K562 (cell line): Measurements from ENCODE around the gene SLC34A1. TPM values are rescaled to one million over a fixed set of nuclear protein-coding genes. Genes with fewer than 3 reads are reported as not detected.

Source experiments
- BRF2 ChIP-seq: IDR thresholded peaks from 3 replicates; pipeline ENCODE4 v1.6.1; 2011; ENCODE audit warnings: borderline replicate concordance, mild to moderate bottlenecking; ENCODE audit not compliant: insufficient read length, insufficient read depth
- CBX1 ChIP-seq: sonication (generic); IDR thresholded peaks from 2 replicates; pipeline ENCODE4 v1.6.1; 2016; ENCODE audit warnings: antibody characterized with exemption, low read depth, mild to moderate bottlenecking
- CCAR2 ChIP-seq: fragments of 200-400 bp; formaldehyde crosslinking; IDR thresholded peaks from 2 replicates; pipeline ENCODE4 v1.6.1; 2017; ENCODE audit warnings: mild to moderate bottlenecking, low read depth, low read length
- CSDE1 ChIP-seq, 2 experiments: fragments of 450-650 bp; IDR thresholded peaks; 2 replicates each; pipeline ENCODE4 v1.6.1; 2016; ENCODE audit warnings: mild to moderate bottlenecking in 1 of 2
- FOXA1 ChIP-seq: fragments of 450-650 bp; IDR thresholded peaks from 2 replicates; pipeline ENCODE4 v1.6.1; 2016; ENCODE audit warnings: mild to moderate bottlenecking, borderline replicate concordance
- GATA2 ChIP-seq: sonication (generic); formaldehyde crosslinking; IDR thresholded peaks from 2 replicates; pipeline ENCODE4 v1.4.0; 2020; ENCODE audit warnings: mild to moderate bottlenecking, missing genetic modification reagents
- HDAC8 ChIP-seq: fragments of 450-650 bp; IDR thresholded peaks from 2 replicates; pipeline ENCODE4 v1.6.1; 2016; ENCODE audit warnings: mild to moderate bottlenecking, missing genetic modification characterization, moderate library complexity, missing compliant biosample characterization
- HMG20A ChIP-seq: fragments of 450-650 bp; formaldehyde crosslinking; conservative IDR thresholded peaks from 2 replicates; pipeline ENCODE4 v1.4.0; 2020; ENCODE audit warnings: mild to moderate bottlenecking, mixed read lengths
- HMG20B ChIP-seq: fragments of 250-450 bp; sonication (Bioruptor Pico); IDR thresholded peaks from 2 replicates; pipeline ENCODE4 v1.5.0; 2021; ENCODE audit warnings: mild to moderate bottlenecking
- MBD2 ChIP-seq: sonication (generic); IDR thresholded peaks from 2 replicates; pipeline ENCODE4 v1.6.1; 2016; ENCODE audit warnings: low read depth, borderline replicate concordance
- MEF2D ChIP-seq: conservative IDR thresholded peaks from 2 replicates; pipeline ENCODE4 v1.6.1; 2016; ENCODE audit warnings: low read depth, missing genetic modification characterization, missing compliant biosample characterization
- NFATC3 ChIP-seq: fragments of 450-650 bp; IDR thresholded peaks from 2 replicates; pipeline ENCODE4 v1.6.1; 2017; ENCODE audit warnings: mild to moderate bottlenecking
- PHB ChIP-seq: fragments of 250-450 bp; sonication (Bioruptor Pico); IDR thresholded peaks from 2 replicates; pipeline ENCODE4 v1.5.0; 2021
- RAD21 ChIP-seq, 2 experiments: fragments of 250-450 bp in 1 of 2; fragments of 450-650 bp in 1 of 2; sonication (Bioruptor Pico) in 1 of 2; formaldehyde crosslinking in 1 of 2; IDR thresholded peaks in 1 of 2; conservative IDR thresholded peaks in 1 of 2; 2 replicates each; pipeline versions ENCODE4 v1.4.0 to v1.8.0; 2020 to 2022; ENCODE audit warnings: mild to moderate bottlenecking in 2 of 2, moderate library complexity in 1 of 2
- RAD51 ChIP-seq: fragments of 450-650 bp; IDR thresholded peaks from 2 replicates; pipeline ENCODE4 v1.7.1; 2016; ENCODE audit warnings: low read depth, mild to moderate bottlenecking, borderline replicate concordance
- TEAD2 ChIP-seq: fragments of 450-650 bp; IDR thresholded peaks from 2 replicates; pipeline ENCODE4 v1.6.1; 2016; ENCODE audit warnings: missing genetic modification characterization, control low read depth, missing compliant biosample characterization
- WHSC1 ChIP-seq: IDR thresholded peaks from one replicate; pipeline ENCODE4 v1.6.1; 2012; ENCODE audit warnings: low read length, control low read depth, inconsistent platforms
- ZBTB12 ChIP-seq: fragments of 250-450 bp; sonication (Bioruptor Pico); IDR thresholded peaks from 2 replicates; pipeline ENCODE4 v1.4.0; 2020
- ZKSCAN8 ChIP-seq: fragments of 200-800 bp; sonication (Bioruptor generic); IDR thresholded peaks from 2 replicates; pipeline ENCODE4 v1.6.1; 2016; ENCODE audit warnings: missing genetic modification characterization, missing compliant biosample characterization
- ZNF184 ChIP-seq: sonication (generic); formaldehyde crosslinking; IDR thresholded peaks from 2 replicates; pipeline ENCODE4 v1.5.0; 2020; ENCODE audit warnings: missing genetic modification reagents
- polyA plus RNA-seq, 8 experiments: library from polyadenylated mRNA; depleted of rRNA in 4 of 8; stranded (reverse) in 5 of 8; unstranded in 3 of 8; fragments of >200 nt; fragmentation: Nextera tagmentation in 2 of 8; fragmentation: Illumina TruSeq in 1 of 8; extraction: Ambion mirVana in 2 of 8; extraction: Trizol in 1 of 8; gene quantifications; 2 replicates each; pipeline versions ENCODE4 v1.2.1 to v1.2.3, GENCODE V29; 2011 to 2014; ENCODE audit warnings: inconsistent platforms in 1 of 8, missing spikeins in 1 of 8
- total RNA-seq, 7 experiments: library from RNA; depleted of rRNA in 6 of 7; stranded (reverse); fragments of >200 nt in 6 of 7; fragmentation: Illumina TruSeq in 2 of 7; extraction: Trizol in 2 of 7; gene quantifications; 2 replicates each; pipeline versions ENCODE4 v1.2.1 to v1.2.3, GENCODE V29; 2011 to 2021; ENCODE audit warnings: low replicate concordance in 1 of 7
- TF ChIP-seq, protein P1 (sequence below): sonication (generic); formaldehyde crosslinking; IDR thresholded peaks from 2 replicates; pipeline ENCODE4 v1.8.0; 2023; ENCODE audit warnings: mild to moderate bottlenecking, missing genetic modification reagents
- TF ChIP-seq, protein P2 (sequence below): sonication (generic); formaldehyde crosslinking; IDR thresholded peaks from 2 replicates; pipeline ENCODE4 v1.8.0; 2022; ENCODE audit warnings: missing genetic modification reagents, mild to moderate bottlenecking, moderate library complexity, borderline replicate concordance

The SLC34A1 gene
- total and polyA plus RNA-seq, 9 of the 15 experiments (the other 6 are each of a cell fraction or from before 2014, with no cell fraction given) = not detected

DNA sequence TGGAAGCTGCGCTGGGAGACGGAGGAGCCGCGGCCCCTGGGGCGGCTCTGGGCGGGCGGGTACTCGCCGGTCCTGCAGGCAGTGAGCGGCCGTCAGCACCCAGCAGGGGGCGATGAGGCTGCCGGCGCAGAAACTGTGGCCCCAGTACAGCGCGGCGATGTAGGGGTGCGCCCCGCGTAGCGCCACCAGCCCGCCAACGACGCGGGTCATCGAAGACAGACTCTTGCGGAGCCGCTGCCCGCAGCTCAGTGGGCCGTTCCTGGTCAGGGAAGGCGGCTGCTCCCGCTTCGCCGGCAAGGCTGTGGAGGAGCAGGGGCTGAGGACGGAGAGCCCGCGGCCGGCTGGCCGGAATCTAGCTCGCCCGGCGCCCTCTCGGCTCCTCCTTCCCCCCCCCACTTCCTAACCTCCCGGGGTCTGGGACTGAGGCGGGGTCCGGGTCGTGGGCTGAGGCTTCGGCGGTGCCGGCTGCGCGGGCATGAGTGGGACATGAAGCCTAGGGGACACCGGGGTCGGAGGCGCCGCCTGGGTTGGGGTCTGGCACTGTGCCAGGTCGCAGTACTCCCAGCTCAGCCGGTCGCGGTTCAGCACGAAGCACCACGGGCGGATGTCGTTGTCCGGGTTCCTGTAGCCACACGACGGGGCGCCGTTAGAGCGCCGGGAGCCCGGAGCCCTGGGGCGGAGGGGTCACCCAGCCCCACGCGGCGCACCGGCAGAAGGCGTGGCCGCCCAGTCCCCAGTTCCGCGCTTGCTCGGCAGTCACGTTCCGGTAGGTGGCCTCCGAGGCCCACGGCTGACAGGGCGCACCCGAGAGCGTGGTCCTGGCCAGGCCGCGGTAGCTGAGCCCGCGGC is 19.8 kb downstream of the SLC34A1 start (continued):
- TF ChIP-seq, protein P1, sequence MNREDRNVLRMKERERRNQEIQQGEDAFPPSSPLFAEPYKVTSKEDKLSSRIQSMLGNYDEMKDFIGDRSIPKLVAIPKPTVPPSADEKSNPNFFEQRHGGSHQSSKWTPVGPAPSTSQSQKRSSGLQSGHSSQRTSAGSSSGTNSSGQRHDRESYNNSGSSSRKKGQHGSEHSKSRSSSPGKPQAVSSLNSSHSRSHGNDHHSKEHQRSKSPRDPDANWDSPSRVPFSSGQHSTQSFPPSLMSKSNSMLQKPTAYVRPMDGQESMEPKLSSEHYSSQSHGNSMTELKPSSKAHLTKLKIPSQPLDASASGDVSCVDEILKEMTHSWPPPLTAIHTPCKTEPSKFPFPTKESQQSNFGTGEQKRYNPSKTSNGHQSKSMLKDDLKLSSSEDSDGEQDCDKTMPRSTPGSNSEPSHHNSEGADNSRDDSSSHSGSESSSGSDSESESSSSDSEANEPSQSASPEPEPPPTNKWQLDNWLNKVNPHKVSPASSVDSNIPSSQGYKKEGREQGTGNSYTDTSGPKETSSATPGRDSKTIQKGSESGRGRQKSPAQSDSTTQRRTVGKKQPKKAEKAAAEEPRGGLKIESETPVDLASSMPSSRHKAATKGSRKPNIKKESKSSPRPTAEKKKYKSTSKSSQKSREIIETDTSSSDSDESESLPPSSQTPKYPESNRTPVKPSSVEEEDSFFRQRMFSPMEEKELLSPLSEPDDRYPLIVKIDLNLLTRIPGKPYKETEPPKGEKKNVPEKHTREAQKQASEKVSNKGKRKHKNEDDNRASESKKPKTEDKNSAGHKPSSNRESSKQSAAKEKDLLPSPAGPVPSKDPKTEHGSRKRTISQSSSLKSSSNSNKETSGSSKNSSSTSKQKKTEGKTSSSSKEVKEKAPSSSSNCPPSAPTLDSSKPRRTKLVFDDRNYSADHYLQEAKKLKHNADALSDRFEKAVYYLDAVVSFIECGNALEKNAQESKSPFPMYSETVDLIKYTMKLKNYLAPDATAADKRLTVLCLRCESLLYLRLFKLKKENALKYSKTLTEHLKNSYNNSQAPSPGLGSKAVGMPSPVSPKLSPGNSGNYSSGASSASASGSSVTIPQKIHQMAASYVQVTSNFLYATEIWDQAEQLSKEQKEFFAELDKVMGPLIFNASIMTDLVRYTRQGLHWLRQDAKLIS (CRISPR knock-in tag) = peak; percentile 80; the same call in 1 of the 2 replicates
- no peak for TF ChIP-seq HMG20A (CRISPR knock-in tag)
- TF ChIP-seq HMG20B = no peak
- no peak for TF ChIP-seq MEF2D
- TF ChIP-seq CBX1 = peak; percentile 54; the same call in 1 of the 2 replicates
- TF ChIP-seq, protein P2, sequence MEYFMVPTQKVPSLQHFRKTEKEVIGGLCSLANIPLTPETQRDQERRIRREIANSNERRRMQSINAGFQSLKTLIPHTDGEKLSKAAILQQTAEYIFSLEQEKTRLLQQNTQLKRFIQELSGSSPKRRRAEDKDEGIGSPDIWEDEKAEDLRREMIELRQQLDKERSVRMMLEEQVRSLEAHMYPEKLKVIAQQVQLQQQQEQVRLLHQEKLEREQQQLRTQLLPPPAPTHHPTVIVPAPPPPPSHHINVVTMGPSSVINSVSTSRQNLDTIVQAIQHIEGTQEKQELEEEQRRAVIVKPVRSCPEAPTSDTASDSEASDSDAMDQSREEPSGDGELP (CRISPR knock-in tag) = peak; percentile 85
- TF ChIP-seq ZNF184 (CRISPR knock-in tag) = no peak
- TF ChIP-seq WHSC1 = no peak
- TF ChIP-seq GATA2 (CRISPR knock-in tag) = no peak
- no peak for TF ChIP-seq NFATC3
- TF ChIP-seq CSDE1 (IDR thresholded peaks at IDR 0.05) = no peak; a peak in 1 of 4 replicates
- TF ChIP-seq TEAD2 = no peak
- TF ChIP-seq CCAR2 = no peak
- TF ChIP-seq ZKSCAN8 (CRISPR knock-in tag) = no peak
- no peak for TF ChIP-seq PHB (CRISPR knock-in tag)
- TF ChIP-seq HDAC8 (tag) = no peak
- no peak for TF ChIP-seq RAD51
- TF ChIP-seq RAD21 (CRISPR knock-in tag; conservative IDR thresholded peaks at IDR 0.05 in 1 of 2, IDR thresholded peaks at IDR 0.05 in 1 of 2) = peak; percentile 94 to 95
- TF ChIP-seq ZBTB12 = no peak
- TF ChIP-seq BRF2 = no peak
- TF ChIP-seq FOXA1 = no peak
- no peak; the same call in 1 of the 2 replicates for TF ChIP-seq MBD2
